HepG2 (cell line): ENCODE results near the gene KCTD21. TPM values are rescaled to one million over a fixed set of nuclear protein-coding genes. Genes with fewer than 3 reads are reported as not detected.

Experiments used
- ATAC-seq: fragments of 200-7000 bp; cut with Tn5 transposase; 3 replicates; pipeline ENCODE4 v1.9.1; 2020; ENCODE audit warnings: mild to moderate bottlenecking, moderate library complexity
- BruUV-seq: library from RNA; stranded (reverse); fragments of 400-500 nt; replicated peaks from 2 replicates; lab custom pipeline; 2021; lab: Mats Ljungman, UMichigan
- CTCF ChIA-PET: fragments of 300-600 bp; formaldehyde crosslinking; extraction: SDS; loops from one replicate; lab custom pipeline; 2021; ENCODE audit warnings: low total read pairs, inconsistent platforms, low intra/inter-chr PET ratio; lab: Yijun Ruan, JAX
- POLR2A ChIA-PET: fragments of 350-600 bp; sonication (Branson Sonifier 250); formaldehyde crosslinking; loops from one replicate; lab custom pipeline; 2020; ENCODE audit warnings: antibody characterized with exemption, inconsistent platforms; lab: Yijun Ruan, JAX
- DNase-seq: peaks from one replicate; pipeline ENCODE4 v3.0.0-alpha.2; 2015; ENCODE audit warnings: low spot score
- FAIRE-seq: peaks from 3 replicates; lab custom pipeline; 2011; peaks lifted over from hg19 to GRCh38; lab: Jason Lieb, UNC
- H2AFZ ChIP-seq: one replicate; pipeline ENCODE4 v1.6.1; 2011; ENCODE audit warnings: low read length, inconsistent platforms
- H3K27ac ChIP-seq: fragments of 300-600 bp; 3 replicates; pipeline ENCODE4 v1.8.0; 2011; ENCODE audit warnings: mixed run types, mild to moderate bottlenecking, mixed read lengths, low read length, inconsistent platforms; ENCODE audit not compliant: insufficient read depth; ENCODE audit errors: extremely low read length
- H3K27me3 ChIP-seq, 2 experiments: fragments of 200-600 bp in 1 of 2; 2 replicates in 1 of 2; 3 replicates in 1 of 2; pipeline versions ENCODE4 v1.6.0 to v1.8.0; 2011; ENCODE audit warnings: low read length in 2 of 2, mild to moderate bottlenecking in 2 of 2, moderate library complexity in 2 of 2, inconsistent platforms in 1 of 2; ENCODE audit not compliant: insufficient read depth in 2 of 2, control insufficient read depth in 1 of 2
- H3K36me3 ChIP-seq, 2 experiments: fragments of 200-600 bp in 1 of 2; replicated peaks in 1 of 2; 2 replicates in 1 of 2; 3 replicates in 1 of 2; pipeline versions ENCODE4 v1.5.1 to v1.8.0; 2011; ENCODE audit warnings: low read length in 2 of 2, inconsistent platforms in 1 of 2; ENCODE audit not compliant: insufficient read depth in 2 of 2, control insufficient read depth in 1 of 2
- H3K4me1 ChIP-seq: 2 replicates; pipeline ENCODE4 v1.5.1; 2012; ENCODE audit warnings: low read length, inconsistent platforms; ENCODE audit not compliant: insufficient read depth
- H3K4me2 ChIP-seq: 2 replicates; pipeline ENCODE4 v1.6.0; 2011; ENCODE audit warnings: low read depth, low read length, inconsistent platforms
- H3K4me3 ChIP-seq, 3 experiments: fragments of 200-600 bp in 1 of 3; sonication (generic), shearing (Covaris generic) in 1 of 3; replicated peaks in 1 of 3; 2 replicates each; pipeline ENCODE4 v1.5.1; 2011 to 2016; ENCODE audit warnings: low read length in 3 of 3, inconsistent platforms in 2 of 3, low read depth in 2 of 3, mild to moderate bottlenecking in 2 of 3, control low read depth in 1 of 3, mixed read lengths in 1 of 3; ENCODE audit not compliant: insufficient read depth in 1 of 3
- H3K79me2 ChIP-seq: one replicate; pipeline ENCODE4 v1.6.1; 2011; ENCODE audit warnings: low read length, inconsistent platforms; ENCODE audit not compliant: insufficient read depth
- H3K9ac ChIP-seq: 2 replicates; pipeline ENCODE4 v1.6.0; 2011; ENCODE audit warnings: mild to moderate bottlenecking, low read depth, low read length, inconsistent platforms; ENCODE audit not compliant: insufficient read depth
- H3K9me3 ChIP-seq: 2 replicates; pipeline ENCODE4 v1.5.1; 2012; ENCODE audit warnings: mild to moderate bottlenecking, low read length
- H4K20me1 ChIP-seq: 2 replicates; pipeline ENCODE4 v1.6.0; 2011; ENCODE audit warnings: inconsistent platforms, mild to moderate bottlenecking, low read length, moderate library complexity; ENCODE audit not compliant: insufficient read depth
- CBFB ChIP-seq: sonication (generic); formaldehyde crosslinking; IDR thresholded peaks from 2 replicates; pipeline ENCODE4 v1.4.0; 2020; ENCODE audit warnings: missing genetic modification reagents
- ETV6 ChIP-seq: sonication (generic); formaldehyde crosslinking; conservative IDR thresholded peaks from 2 replicates; pipeline ENCODE4 v1.4.0; 2020; ENCODE audit warnings: missing genetic modification reagents
- JARID2 ChIP-seq: sonication (generic); formaldehyde crosslinking; IDR thresholded peaks from 2 replicates; pipeline ENCODE4 v1.8.1; 2023; ENCODE audit warnings: missing genetic modification reagents, inconsistent platforms; ENCODE audit not compliant: insufficient replicate concordance
- MAX ChIP-seq: IDR thresholded peaks from 2 replicates; pipeline ENCODE4 v1.6.1; 2012; ENCODE audit warnings: inconsistent platforms
- MYC ChIP-seq: sonication (generic); formaldehyde crosslinking; IDR thresholded peaks from 2 replicates; pipeline ENCODE4 v1.9.0; 2021; ENCODE audit warnings: missing genetic modification reagents, borderline replicate concordance
- NCOA2 ChIP-seq: sonication (generic); formaldehyde crosslinking; IDR thresholded peaks from 2 replicates; pipeline ENCODE4 v1.8.0; 2022; ENCODE audit warnings: inconsistent platforms
- PAF1 ChIP-seq: IDR thresholded peaks from 2 replicates; pipeline ENCODE4 v1.6.1; 2016; ENCODE audit warnings: missing genetic modification reagents, missing compliant biosample characterization
- U2AF2 ChIP-seq: fragments of 200-400 bp; formaldehyde crosslinking; IDR thresholded peaks from 2 replicates; pipeline ENCODE4 v1.6.1; 2017; ENCODE audit warnings: low read depth, mild to moderate bottlenecking, low read length
- ZSCAN21 ChIP-seq: sonication (generic); formaldehyde crosslinking; IDR thresholded peaks from 2 replicates; pipeline ENCODE4 v1.8.0; 2022; ENCODE audit warnings: mild to moderate bottlenecking, missing genetic modification reagents, moderate library complexity, borderline replicate concordance
- ZSCAN5A ChIP-seq: sonication (generic); formaldehyde crosslinking; IDR thresholded peaks from 2 replicates; pipeline ENCODE4 v1.8.0; 2022; ENCODE audit warnings: mild to moderate bottlenecking, missing genetic modification reagents, borderline replicate concordance
- WGBS: methylation state at CpG from one replicate; pipeline ENCODE4 v1.1.6; 2017; ENCODE audit warnings: low lambda C conversion rate; 5-methylcytosine and 5-hydroxymethylcytosine counted together
- in situ Hi-C: cut with HindIII; loops from 2 replicates; pipeline ENCODE4 v1.10.0; 2017; ENCODE audit warnings: low pct_unique_long_range_greater_than_20kb; ENCODE audit not compliant: extremely low pct_ligation_motif_present
- intact Hi-C: fragments of 100-400 bp; cut with micrococcal nuclease; formaldehyde crosslinking; loops from one replicate; pipeline ENCODE4 v1.10.0; 2022; ENCODE audit not compliant: unreplicated experiment
- polyA plus RNA-seq, 8 experiments: library from polyadenylated mRNA; depleted of rRNA in 3 of 8; stranded (reverse) in 7 of 8; unstranded in 1 of 8; fragments of >200 nt; fragmentation: Illumina TruSeq in 4 of 8; extraction: Trizol in 4 of 8; gene quantifications; 2 replicates each; pipeline versions ENCODE4 v1.2.1 to v1.2.3, GENCODE V29; 2011 to 2016; ENCODE audit warnings: low read depth in 4 of 8, missing spikeins in 1 of 8, mixed read lengths in 1 of 8; ENCODE audit not compliant: insufficient read depth in 1 of 8
- total RNA-seq, 5 experiments: library from RNA; depleted of rRNA; stranded (reverse); fragments of >200 nt; fragmentation: Illumina TruSeq; extraction: Trizol; gene quantifications; 2 replicates each; pipeline ENCODE4 v1.2.3, GENCODE V29; 2016; ENCODE audit warnings: low read depth in 1 of 5

KCTD21 gene
- total and polyA plus RNA-seq, 2 of the 13 experiments (the other 11 are each of a cell fraction or from before 2014, with no cell fraction given) = 3.1 to 13.5 TPM

- Histone ChIP-seq H3K9me3 (no peaks in the 10 kb centered on the region), H3K36me3 (peaks cover 23 to 42% of the 10 kb centered on the region in 2 experiments), H3K27me3 (no peaks in the 10 kb centered on the region), H3K4me3 (no peak overlapping the region), H3K4me2 (no peak overlapping the region), H4K20me1 (no peaks in the 10 kb centered on the region), H3K9ac (no peak overlapping the region), H3K27ac (no peak overlapping the region), H2AFZ (no peak overlapping the region), H3K79me2 (no peaks in the 10 kb centered on the region), H3K4me1 (peaks cover 11% of the 10 kb centered on the region)
- WGBS = 89% methylated on average over 6 of the region's 7 CpGs
- no TSS peak for BruUV-seq
- ChIA-PET CTCF (no interaction called here), POLR2A (no interaction called here)
- in situ Hi-C loops = no loop called here
- DNase-seq = no peak
- intact Hi-C loops = no loop called here
- no peak for FAIRE-seq
- TF ChIP-seq JARID2 (CRISPR knock-in tag) (no peak), PAF1 (CRISPR knock-in tag) (no peak), ZSCAN21 (CRISPR knock-in tag) (no peak), MAX (no peak), MYC (CRISPR knock-in tag) (no peak), U2AF2 (no peak), NCOA2 (no peak), CBFB (CRISPR knock-in tag) (no peak), ZSCAN5A (no peak), ETV6 (CRISPR knock-in tag) (no peak)
- no peak for ATAC-seq
Observed at GRCh38 chr11:78219493-78220217, 31.2 kb upstream of the KCTD21 start.
